GM12878 (cell line): Measurements from ENCODE around the gene METRN.

ENCODE experiments used
- CTCF ChIP-seq, 3 experiments: IDR thresholded peaks in 2 of 3; conservative IDR thresholded peaks in 1 of 3; 2 replicates each; pipeline ENCODE4 v1.5.1; 2011; ENCODE audit warnings: low read depth in 3 of 3, low read length in 3 of 3, mild to moderate bottlenecking in 3 of 3, control low read depth in 2 of 3, moderate library complexity in 2 of 3, inconsistent platforms in 1 of 3, mixed read lengths in 1 of 3; ENCODE audit not compliant: control insufficient read depth in 2 of 3, insufficient read depth in 1 of 3; ENCODE audit errors: extremely low read depth in 1 of 3
- GABPA ChIP-seq: IDR thresholded peaks from 2 replicates; pipeline ENCODE4 v1.6.1; 2014; ENCODE audit warnings: antibody characterized with exemption, low read depth, mild to moderate bottlenecking, inconsistent platforms
- HDAC6 ChIP-seq: fragments of 200-600 bp; sonication (generic); IDR thresholded peaks from one replicate; pipeline ENCODE4 v1.8.0; 2017; ENCODE audit warnings: antibody characterized with exemption; ENCODE audit not compliant: unreplicated experiment
- JUND ChIP-seq: IDR thresholded peaks from 2 replicates; pipeline ENCODE4 v1.6.1; 2012; ENCODE audit warnings: low read depth, mild to moderate bottlenecking, low read length, improper control_type of control experiment, moderate library complexity
- PML ChIP-seq: IDR thresholded peaks from 2 replicates; pipeline ENCODE4 v1.6.1; 2012; ENCODE audit warnings: low read length, inconsistent platforms
- POLR2AphosphoS5 ChIP-seq: IDR thresholded peaks from 2 replicates; pipeline ENCODE4 v1.6.1; 2011; ENCODE audit warnings: mild to moderate bottlenecking, low read length, inconsistent platforms
- SMC3 ChIP-seq: IDR thresholded peaks from 2 replicates; pipeline ENCODE4 v1.6.1; 2011; ENCODE audit warnings: low read length, improper control_type of control experiment, borderline replicate concordance
- SPI1 ChIP-seq: IDR thresholded peaks from 2 replicates; pipeline ENCODE4 v1.6.1; 2011; ENCODE audit warnings: low read depth, mild to moderate bottlenecking, low read length, moderate library complexity, borderline replicate concordance; ENCODE audit not compliant: insufficient read depth
- TAF1 ChIP-seq: IDR thresholded peaks from 2 replicates; pipeline ENCODE4 v1.6.1; 2011; ENCODE audit warnings: mild to moderate bottlenecking, low read depth, low read length, borderline replicate concordance

- TF ChIP-seq CTCF (IDR thresholded peaks at IDR 0.05 in 2 of 3, conservative IDR thresholded peaks at IDR 0.05 in 1 of 3; ENCODE audit: control insufficient read depth in 2 of 3, extremely low read depth in 1 of 3, insufficient read depth in 1 of 3, low read depth in 3 of 3, low read length in 3 of 3) (no peak), JUND (no peak), SPI1 (no peak), SMC3 (no peak), PML (no peak), TAF1 (no peak), GABPA (no peak), POLR2AphosphoS5 (no peak), HDAC6 (no peak)
Observed at GRCh38 chr16:693766-694165, 21.2 kb upstream of the METRN start.
